DOHH2 (cell line): ENCODE data around the gene VPS26B.

ENCODE experiments used
- CTCF ChIP-seq: fragments of 200-600 bp; sonication (generic); IDR thresholded peaks from one replicate; pipeline ENCODE4 v1.5.1; 2014; ENCODE audit warnings: antibody characterized with exemption, mild to moderate bottlenecking, low read depth, low read length; ENCODE audit not compliant: poor library complexity, severe bottlenecking
- EZH2phosphoT487 ChIP-seq: fragments of 200-600 bp; sonication (generic); IDR thresholded peaks from 2 replicates; pipeline ENCODE4 v1.6.1; 2017; ENCODE audit warnings: borderline replicate concordance, mild to moderate bottlenecking, antibody characterized with exemption, low read length, moderate library complexity, mixed read lengths

DNA sequence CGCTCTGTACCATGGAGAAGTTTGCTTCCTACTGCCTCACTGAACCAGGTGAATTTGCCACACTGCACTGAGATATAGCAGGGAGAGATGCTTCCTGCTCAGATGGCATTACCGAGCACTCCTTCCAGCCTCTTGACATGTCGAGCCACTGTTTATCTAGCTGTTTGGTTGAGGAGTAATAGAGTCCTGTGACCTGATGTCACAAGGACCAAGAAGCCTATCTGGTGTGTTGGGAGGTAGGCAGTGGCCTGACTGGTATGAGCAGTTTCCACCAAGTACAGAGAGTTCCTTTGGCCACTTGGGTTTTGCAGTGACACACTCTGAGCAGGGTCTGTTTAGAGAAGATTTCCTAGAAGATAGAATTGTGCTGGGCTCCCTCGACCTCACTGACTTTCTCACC is 34.1 kb downstream of the VPS26B start:
- no peak for TF ChIP-seq CTCF
- TF ChIP-seq EZH2phosphoT487: no peak
